Left lung (tissue), 10 donors: Measurements from ENCODE around the gene FGFR4. TPM values are rescaled to one million over a fixed set of nuclear protein-coding genes. Genes with fewer than 3 reads are reported as not detected.

ENCODE experiments used
- ATAC-seq: fragments of 200-7000 bp; cut with Tn5 transposase; one replicate; pipeline ENCODE4 v1.9.1; 2020; ENCODE audit warnings: moderate library complexity
- DNase-seq, 4 donors: peaks; one replicate each; pipeline ENCODE4 v3.0.0-alpha.2; 2013 to 2020
- H3K27ac ChIP-seq, 2 donors: fragments of 200-600 bp; sonication (generic) in 1 of 2; one replicate each; pipeline versions ENCODE4 v1.5.0 to v1.8.0; 2020 to 2021
- H3K27me3 ChIP-seq, 2 donors: fragments of 200-600 bp; sonication (generic) in 1 of 2; one replicate each; pipeline versions ENCODE4 v1.5.0 to v1.8.0; 2020 to 2021
- H3K36me3 ChIP-seq, 2 donors: fragments of 200-600 bp; sonication (generic) in 1 of 2; one replicate each; pipeline versions ENCODE4 v1.5.0 to v1.8.0; 2020 to 2021
- H3K4me1 ChIP-seq, 2 donors: fragments of 200-600 bp; one replicate each; pipeline ENCODE4 v1.8.0; 2021
- H3K4me3 ChIP-seq, 2 donors: fragments of 200-600 bp; sonication (generic) in 1 of 2; one replicate each; pipeline versions ENCODE4 v1.5.0 to v1.8.0; 2020 to 2021; ENCODE audit warnings: mild to moderate bottlenecking in 1 of 2
- H3K9me3 ChIP-seq, 2 donors: fragments of 200-600 bp; sonication (generic) in 1 of 2; one replicate each; pipeline versions ENCODE4 v1.5.0 to v1.8.0; 2020 to 2021
- intact Hi-C, 2 donors: fragments of 100-400 bp; cut with DNase I; formaldehyde crosslinking; loops; one replicate each; pipeline versions ENCODE4 v1.11.2 to v1.14.2; 2022
- polyA plus RNA-seq, 6 donors: library from polyadenylated mRNA; unstranded; fragments of 120-200 nt; gene quantifications; one replicate each; pipeline ENCODE4 v1.2.1, GENCODE V29; 2013; ENCODE audit not compliant: insufficient read length in 6 of 6
- total RNA-seq, 2 donors: library from RNA; stranded (reverse); fragmentation: NEBNext Ultra II Directional; extraction: Animal tissue kit (Norgen Biotek cat#: 25700); gene quantifications; one replicate each; pipeline ENCODE4 v1.2.1, GENCODE V29; 2021
- TF ChIP-seq, protein P1 (sequence below), 2 donors: fragments of 200-600 bp; sonication (generic) in 1 of 2; IDR thresholded peaks; one replicate each; pipeline versions ENCODE4 v1.5.0 to v1.8.0; 2021; ENCODE audit warnings: antibody characterized with exemption in 2 of 2
- donor health status: DM: no; HTN: yes; CAD: no.
- donor health status: DM: no; HTN: no; CAD: no.

Gene FGFR4
- total and polyA plus RNA-seq, 8 donors: 14.8 to 325 (median 198) TPM

DNA sequence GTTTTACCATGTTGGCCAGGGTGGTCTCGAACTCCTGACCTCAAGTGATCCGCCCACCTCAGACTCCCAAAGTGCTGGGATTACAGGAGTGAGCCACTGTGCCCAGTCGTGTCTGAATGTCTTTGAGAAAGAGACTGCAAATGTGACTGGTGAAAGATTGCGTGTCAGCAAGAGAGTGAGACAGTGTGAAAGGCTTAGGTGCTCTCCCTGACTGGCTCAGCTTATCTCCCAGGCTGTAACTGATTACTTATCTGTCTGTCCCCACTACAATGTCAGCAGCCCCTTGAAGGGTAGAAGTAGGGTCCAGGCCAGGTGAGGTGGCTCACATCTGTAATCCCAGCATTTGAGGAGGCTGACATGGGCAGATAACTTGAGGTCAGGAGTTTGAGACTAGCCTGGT lies 3.4 kb upstream of the FGFR4 start:
- intact Hi-C loops: no loop called here
- Histone ChIP-seq H3K27ac (no peak overlapping the region), H3K36me3 (no peaks in the 10 kb centered on the region), H3K9me3 (no peaks in the 10 kb centered on the region), H3K4me1 (peaks cover 0 to 11% of the 10 kb centered on the region in 2 donors), H3K4me3 (no peak overlapping the region), H3K27me3 (peaks cover 0 to 33% of the 10 kb centered on the region in 2 donors)
- no peak for ATAC-seq
- DNase-seq: no peak
- TF ChIP-seq, protein P1, sequence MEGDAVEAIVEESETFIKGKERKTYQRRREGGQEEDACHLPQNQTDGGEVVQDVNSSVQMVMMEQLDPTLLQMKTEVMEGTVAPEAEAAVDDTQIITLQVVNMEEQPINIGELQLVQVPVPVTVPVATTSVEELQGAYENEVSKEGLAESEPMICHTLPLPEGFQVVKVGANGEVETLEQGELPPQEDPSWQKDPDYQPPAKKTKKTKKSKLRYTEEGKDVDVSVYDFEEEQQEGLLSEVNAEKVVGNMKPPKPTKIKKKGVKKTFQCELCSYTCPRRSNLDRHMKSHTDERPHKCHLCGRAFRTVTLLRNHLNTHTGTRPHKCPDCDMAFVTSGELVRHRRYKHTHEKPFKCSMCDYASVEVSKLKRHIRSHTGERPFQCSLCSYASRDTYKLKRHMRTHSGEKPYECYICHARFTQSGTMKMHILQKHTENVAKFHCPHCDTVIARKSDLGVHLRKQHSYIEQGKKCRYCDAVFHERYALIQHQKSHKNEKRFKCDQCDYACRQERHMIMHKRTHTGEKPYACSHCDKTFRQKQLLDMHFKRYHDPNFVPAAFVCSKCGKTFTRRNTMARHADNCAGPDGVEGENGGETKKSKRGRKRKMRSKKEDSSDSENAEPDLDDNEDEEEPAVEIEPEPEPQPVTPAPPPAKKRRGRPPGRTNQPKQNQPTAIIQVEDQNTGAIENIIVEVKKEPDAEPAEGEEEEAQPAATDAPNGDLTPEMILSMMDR (IDR thresholded peaks at IDR 0.05): no peak

DNA sequence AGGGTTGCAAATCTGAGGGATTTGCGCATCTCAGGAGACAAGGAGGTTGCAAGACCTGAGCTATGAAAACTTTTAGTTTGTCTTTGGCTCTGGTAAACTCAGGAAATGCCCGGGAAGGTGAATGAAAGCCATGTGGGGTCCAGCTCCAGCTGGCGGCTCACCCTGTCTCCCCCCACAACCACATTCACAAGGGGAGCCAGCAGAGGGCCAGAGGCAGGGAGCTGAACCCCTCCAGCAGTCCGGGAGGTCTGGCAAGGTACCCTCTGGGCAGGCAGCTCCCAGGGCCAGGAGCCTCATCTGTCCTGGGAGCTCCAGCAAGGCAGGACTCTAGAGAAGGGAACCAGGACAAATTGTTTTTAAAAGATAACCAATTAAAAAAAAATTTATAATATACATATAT lies 2.5 kb upstream of the FGFR4 start:
- Histone ChIP-seq H3K4me3 (no peak overlapping the region), H3K27me3 (peaks cover 0 to 38% of the 10 kb centered on the region in 2 donors), H3K36me3 (no peaks in the 10 kb centered on the region), H3K27ac (no peak overlapping the region), H3K4me1 (peaks cover 0 to 11% of the 10 kb centered on the region in 2 donors), H3K9me3 (no peaks in the 10 kb centered on the region)
- TF ChIP-seq, protein P1 (IDR thresholded peaks at IDR 0.05): no peak
- DNase-seq (peak in 1 of 4 donors; percentile 36), ATAC-seq (no peak)
- intact Hi-C loops: no loop called here

DNA sequence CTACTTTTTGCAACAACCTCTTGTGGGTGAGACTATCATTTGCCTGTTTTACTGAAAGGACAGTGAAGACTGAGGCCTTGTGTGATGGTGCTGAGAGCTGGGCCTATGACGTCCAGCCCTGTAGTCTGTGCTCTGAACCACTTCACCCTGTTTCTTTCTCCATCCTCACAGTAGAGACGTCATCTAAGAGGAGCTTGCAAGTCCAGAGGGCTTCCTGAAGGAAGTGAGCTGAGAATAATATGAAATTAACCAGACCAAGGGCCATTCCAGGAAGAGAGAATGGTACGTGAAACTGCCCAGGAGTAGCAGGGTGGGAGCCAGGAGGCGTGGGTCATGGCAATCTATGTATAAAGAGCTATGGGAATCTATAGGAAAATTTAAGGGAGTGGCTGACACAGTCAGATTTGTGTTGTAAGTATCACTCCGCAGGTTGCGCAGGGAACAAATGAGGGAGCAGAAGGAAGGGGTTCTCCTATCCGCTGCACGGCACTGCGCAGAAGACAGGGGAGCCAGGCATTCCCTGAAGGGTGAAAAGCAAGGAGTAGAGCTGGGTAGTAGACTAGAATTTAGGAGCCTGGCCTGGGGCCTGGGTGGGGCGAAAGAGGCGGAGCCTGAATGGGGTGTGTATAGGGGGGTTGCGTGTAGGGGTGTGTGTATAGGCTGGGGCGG lies 596 bp upstream of the FGFR4 start:
- peaks cover 0 to 38% of the 10 kb centered on the region in 2 donors for H3K27me3 ChIP-seq
- H3K27ac ChIP-seq: no peak overlapping the region
- DNase-seq (peak in 1 of 4 donors; percentile 62), ATAC-seq (peak; percentile 4)
- intact Hi-C loops: no loop called here
- no peaks in the 10 kb centered on the region for H3K36me3 ChIP-seq
- TF ChIP-seq, protein P1 (IDR thresholded peaks at IDR 0.05): no peak
- H3K9me3 ChIP-seq: no peaks in the 10 kb centered on the region
- H3K4me1 ChIP-seq: peaks cover 0 to 11% of the 10 kb centered on the region in 2 donors
- H3K4me3 ChIP-seq: no peak overlapping the region

DNA sequence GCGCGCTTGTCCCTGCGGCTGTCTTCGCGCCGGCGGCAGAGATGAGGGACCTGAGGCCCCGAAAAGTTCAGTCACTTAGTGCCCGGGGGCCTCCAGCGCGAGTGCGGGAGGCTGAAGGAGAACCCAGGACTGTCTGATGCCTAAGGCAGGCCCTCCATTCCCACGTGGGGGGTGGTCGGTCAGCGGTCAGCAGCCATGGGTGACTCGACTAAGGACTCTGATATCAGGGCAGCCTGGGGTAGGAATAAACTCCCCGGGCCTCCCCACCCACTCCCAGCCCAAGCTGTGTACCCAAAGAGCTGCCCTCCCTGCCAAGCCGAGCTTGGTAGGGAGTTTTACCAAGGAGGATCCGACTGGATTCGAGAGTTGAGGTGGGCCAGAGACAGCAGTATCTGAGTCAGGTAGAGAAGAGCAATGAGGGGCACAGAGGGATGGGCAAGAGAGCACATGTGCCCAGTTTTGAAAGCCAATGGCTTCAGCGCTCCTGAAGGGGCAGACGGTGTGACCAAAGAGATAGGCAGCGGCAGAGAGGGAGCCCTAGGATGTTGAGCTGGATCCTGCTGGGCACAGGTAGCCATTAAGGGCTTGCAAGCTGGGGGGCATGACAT lies 787 bp downstream of the FGFR4 start:
- peaks cover 0 to 11% of the 10 kb centered on the region in 2 donors for H3K4me1 ChIP-seq
- no peak overlapping the region for H3K27ac ChIP-seq

DNA sequence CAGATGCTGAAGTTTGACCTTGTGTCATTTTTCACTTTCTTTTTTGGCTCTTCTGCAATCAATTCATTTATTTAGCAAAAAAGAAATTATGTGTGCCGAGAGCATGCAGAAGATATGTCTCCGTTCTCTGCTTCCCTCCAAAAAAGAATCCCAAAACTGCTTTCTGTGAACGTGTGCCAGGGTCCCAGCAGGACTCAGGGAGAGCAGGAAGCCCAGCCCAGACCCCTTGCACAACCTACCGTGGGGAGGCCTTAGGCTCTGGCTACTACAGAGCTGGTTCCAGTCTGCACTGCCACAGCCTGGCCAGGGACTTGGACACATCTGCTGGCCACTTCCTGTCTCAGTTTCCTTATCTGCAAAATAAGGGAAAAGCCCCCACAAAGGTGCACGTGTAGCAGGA lies 2.4 kb downstream of the FGFR4 start:
- Histone ChIP-seq H3K9me3 (no peaks in the 10 kb centered on the region), H3K36me3 (no peaks in the 10 kb centered on the region), H3K27me3 (peaks cover 0 to 23% of the 10 kb centered on the region in 2 donors), H3K27ac (no peak overlapping the region), H3K4me3 (peak overlapping the region in 1 of 2 donors; percentile 46), H3K4me1 (peaks cover 0 to 11% of the 10 kb centered on the region in 2 donors)
- intact Hi-C loops: no loop called here
- DNase-seq: peak in 2 of 4 donors; percentile 71 to 91
- ATAC-seq: no peak
- TF ChIP-seq, protein P1 (IDR thresholded peaks at IDR 0.05): no peak

More for the DNA sequence above, 787 bp downstream of the FGFR4 start:
- Histone ChIP-seq H3K9me3 (no peaks in the 10 kb centered on the region), H3K27me3 (peaks cover 0 to 38% of the 10 kb centered on the region in 2 donors), H3K36me3 (no peaks in the 10 kb centered on the region), H3K4me3 (peak overlapping the region; percentile 35 to 46)
- DNase-seq (no peak), ATAC-seq (peak; percentile 1)
- intact Hi-C loops: no loop called here
- TF ChIP-seq, protein P1 (IDR thresholded peaks at IDR 0.05): no peak
